Measurements from ENCODE around the gene PRAC1. TPM values are rescaled to one million over a fixed set of nuclear protein-coding genes. Genes with fewer than 3 reads are reported as not detected.

Gene PRAC1
- total RNA-seq, 1 experiment from 2014 or later: not detected

GRCh38 chr17:48725288-48726064 lies 3.2 kb upstream of the PRAC1 start:
- H3K14ac ChIP-seq (ENCODE audit: insufficient read depth, low read length): no peak overlapping the region
- H3K27ac ChIP-seq (ENCODE audit: insufficient read length, low read depth, low read length): no peak overlapping the region
- H3K36me3 Mint-ChIP-seq (ENCODE audit: insufficient read depth in 1 of 3, low read depth in 3 of 3): peaks cover 0 to 2% (median 0%) of the 10 kb centered on the region in 3 experiments; a peak in 1 of 7 replicates
- no peak overlapping the region for H2BK12ac ChIP-seq (ENCODE audit: insufficient read length, low read depth, low read length)
- peaks cover 8% of the 10 kb centered on the region for H3K23me2 ChIP-seq (ENCODE audit: insufficient read length, low read depth, low read length, poor library complexity, severe bottlenecking)
- H3K27me3 ChIP-seq (ENCODE audit: insufficient read depth, low read length): peaks cover 100% of the 10 kb centered on the region
- H3K9me3 Mint-ChIP-seq: peaks cover 4 to 10% of the 10 kb centered on the region in 2 experiments; a peak in 3 of 5 replicates
- WGBS (ENCODE audit: extremely low coverage, insufficient read length, low lambda C conversion rate): no CpG with 5 or more reads among the region's 38 CpGs
- H3K4me1 Mint-ChIP-seq: peaks cover 21 to 34% of the 10 kb centered on the region in 2 experiments
- no peak overlapping the region for H3T11ph ChIP-seq (ENCODE audit: low read length)
- no peak overlapping the region for H3K9ac ChIP-seq (ENCODE audit: extremely low read depth, insufficient read length, low read length)
- H3K56ac ChIP-seq (ENCODE audit: insufficient read length, low read depth, low read length): no peak overlapping the region
- DNase-seq: no peak
- no peak overlapping the region for H3K23ac ChIP-seq (ENCODE audit: insufficient read length, low read depth, low read length)
- no peaks in the 10 kb centered on the region for H3K79me1 ChIP-seq (ENCODE audit: insufficient read depth, low read depth, low read length, poor library complexity, severe bottlenecking)
- H2AFZ ChIP-seq (ENCODE audit: low read length): no peak overlapping the region
- no peaks in the 10 kb centered on the region for H3K79me2 ChIP-seq (ENCODE audit: insufficient read depth, low read length)
- no peak overlapping the region for H3K27ac Mint-ChIP-seq
- no peak overlapping the region for H3K4me2 ChIP-seq (ENCODE audit: insufficient read depth, insufficient read length, low read length)
- H4K5ac ChIP-seq (ENCODE audit: insufficient read length, low read depth, low read length): no peak overlapping the region
- no peak overlapping the region for H3K4me3 Mint-ChIP-seq
- H3K4me1 ChIP-seq (ENCODE audit: insufficient read depth, low read length): peaks cover 1% of the 10 kb centered on the region; the same call in 1 of the 2 replicates
- TF ChIP-seq, protein P1, sequence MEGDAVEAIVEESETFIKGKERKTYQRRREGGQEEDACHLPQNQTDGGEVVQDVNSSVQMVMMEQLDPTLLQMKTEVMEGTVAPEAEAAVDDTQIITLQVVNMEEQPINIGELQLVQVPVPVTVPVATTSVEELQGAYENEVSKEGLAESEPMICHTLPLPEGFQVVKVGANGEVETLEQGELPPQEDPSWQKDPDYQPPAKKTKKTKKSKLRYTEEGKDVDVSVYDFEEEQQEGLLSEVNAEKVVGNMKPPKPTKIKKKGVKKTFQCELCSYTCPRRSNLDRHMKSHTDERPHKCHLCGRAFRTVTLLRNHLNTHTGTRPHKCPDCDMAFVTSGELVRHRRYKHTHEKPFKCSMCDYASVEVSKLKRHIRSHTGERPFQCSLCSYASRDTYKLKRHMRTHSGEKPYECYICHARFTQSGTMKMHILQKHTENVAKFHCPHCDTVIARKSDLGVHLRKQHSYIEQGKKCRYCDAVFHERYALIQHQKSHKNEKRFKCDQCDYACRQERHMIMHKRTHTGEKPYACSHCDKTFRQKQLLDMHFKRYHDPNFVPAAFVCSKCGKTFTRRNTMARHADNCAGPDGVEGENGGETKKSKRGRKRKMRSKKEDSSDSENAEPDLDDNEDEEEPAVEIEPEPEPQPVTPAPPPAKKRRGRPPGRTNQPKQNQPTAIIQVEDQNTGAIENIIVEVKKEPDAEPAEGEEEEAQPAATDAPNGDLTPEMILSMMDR (conservative IDR thresholded peaks at IDR 0.05): no peak
- no peak overlapping the region for H3K18ac ChIP-seq (ENCODE audit: insufficient read length, low read depth, low read length)
- H2BK5ac ChIP-seq (ENCODE audit: insufficient read length, low read length): no peak overlapping the region
- H4K20me1 ChIP-seq (ENCODE audit: control insufficient read depth, insufficient read depth, insufficient read length): peaks cover 4% of the 10 kb centered on the region
- no peak overlapping the region for H2AK5ac ChIP-seq (ENCODE audit: insufficient read length, low read length)
- no peak overlapping the region for H2BK15ac ChIP-seq (ENCODE audit: low read depth, low read length)
- H2BK20ac ChIP-seq (ENCODE audit: low read depth, low read length, poor library complexity, severe bottlenecking): no peak overlapping the region
- no peaks in the 10 kb centered on the region for H3K9me3 ChIP-seq (ENCODE audit: control insufficient read depth, low read depth, low read length)
- H3K4ac ChIP-seq (ENCODE audit: low read depth, low read length): no peak overlapping the region
- H4K8ac ChIP-seq (replicated peaks; ENCODE audit: insufficient read length, low read depth, low read length): no peak overlapping the region
- H3K27me3 Mint-ChIP-seq (ENCODE audit: low read depth): peaks cover 100% of the 10 kb centered on the region
- H2BK120ac ChIP-seq (ENCODE audit: low read depth, low read length, poor library complexity, severe bottlenecking): no peak overlapping the region
- no peak overlapping the region for H4K91ac ChIP-seq (ENCODE audit: insufficient read length, low read depth, low read length)

Measured in H9 (cell line).